Heart left ventricle (tissue), 16 donors: Measurements from ENCODE around the gene NFAT5. TPM values are rescaled to one million over a fixed set of nuclear protein-coding genes. Genes with fewer than 3 reads are reported as not detected.
"Not testable (repeated sequence)": the region's sequence is repeated elsewhere in the genome, so short reads cannot be mapped to it uniquely, and the experiment has no call there.

Experiments used
- ATAC-seq, 4 donors: fragments of 200-7000 bp; cut with Tn5 transposase; one replicate each; pipeline ENCODE4 v1.9.1; 2020 to 2022; ENCODE audit warnings: moderate library complexity in 4 of 4, mild to moderate bottlenecking in 3 of 4, moderate number of reproducible peaks in 1 of 4
- DNase-seq, 5 donors: peaks; one replicate each; pipeline ENCODE4 v3.0.0-alpha.2; 2020
- H3K27ac ChIP-seq, 12 donors: fragments of 200-600 bp; sonication (generic) in 4 of 12; one replicate each; pipeline versions ENCODE4 v1.5.0 to v1.8.0; 2016 to 2022; ENCODE audit warnings: mild to moderate bottlenecking in 2 of 12
- H3K27me3 ChIP-seq, 9 donors: fragments of 200-600 bp; sonication (generic) in 2 of 9; one replicate each; pipeline versions ENCODE4 v1.5.1 to v1.8.0; 2016 to 2022; ENCODE audit warnings: mild to moderate bottlenecking in 3 of 9
- H3K36me3 ChIP-seq, 9 donors: fragments of 200-600 bp; sonication (generic) in 2 of 9; one replicate each; pipeline versions ENCODE4 v1.5.0 to v1.8.0; 2018 to 2022; ENCODE audit warnings: mild to moderate bottlenecking in 2 of 9
- H3K4me1 ChIP-seq, 12 donors: fragments of 200-600 bp; sonication (generic) in 4 of 12; one replicate each; pipeline versions ENCODE4 v1.5.0 to v1.8.0; 2016 to 2022; ENCODE audit warnings: mild to moderate bottlenecking in 3 of 12
- H3K4me3 ChIP-seq, 12 donors: fragments of 200-600 bp; sonication (generic) in 4 of 12; one replicate each; pipeline versions ENCODE4 v1.5.0 to v1.8.0; 2017 to 2022; ENCODE audit warnings: mild to moderate bottlenecking in 9 of 12, moderate library complexity in 4 of 12
- H3K9me3 ChIP-seq, 12 donors: fragments of 200-600 bp; sonication (generic) in 4 of 12; one replicate each; pipeline versions ENCODE4 v1.5.0 to v1.8.0; 2016 to 2022; ENCODE audit warnings: mild to moderate bottlenecking in 1 of 12
- CTCF ChIP-seq, 12 donors: fragments of 200-600 bp; sonication (generic) in 4 of 12; IDR thresholded peaks; one replicate each; pipeline versions ENCODE4 v1.5.0 to v1.8.0; 2018 to 2022; ENCODE audit warnings: antibody characterized with exemption in 12 of 12, mild to moderate bottlenecking in 5 of 12
- POLR2A ChIP-seq, 2 donors: fragments of 450-650 bp; IDR thresholded peaks; one replicate each; pipeline ENCODE4 v1.6.1; 2017; ENCODE audit warnings: antibody characterized with exemption in 2 of 2, mild to moderate bottlenecking in 2 of 2, moderate library complexity in 2 of 2
- WGBS, 4 donors: extraction: QIAGEN DNeasy Blood & Tissue Kit in 2 of 4; methylation state at CpG; one replicate each; pipeline versions ENCODE4 v1.1.5 to v1.1.7; 2013 to 2018; 5-methylcytosine and 5-hydroxymethylcytosine counted together
- intact Hi-C, 10 donors: fragments of 100-400 bp; cut with DNase I; formaldehyde crosslinking; loops; one replicate each; pipeline versions ENCODE4 v1.11.1 to v1.14.2; 2022
- polyA plus RNA-seq, 2 donors: library from polyadenylated mRNA; stranded (reverse); fragments of 200-250 nt; gene quantifications; one replicate each; pipeline ENCODE4 v1.2.3, GENCODE V29; 2013
- total RNA-seq, 9 donors: library from RNA; depleted of rRNA in 2 of 9; stranded (reverse); fragments of >200 nt in 2 of 9; fragmentation: NEBNext Ultra II Directional in 3 of 9; extraction: Animal tissue kit (Norgen Biotek cat#: 25700) in 3 of 9; gene quantifications; one replicate each; pipeline versions ENCODE4 v1.1.0 to v1.2.4, GENCODE V29; 2016 to 2023
- donor health status: ischemic (EF 13 %, LVEDD 7.1; RV severe dilation, severe dysfunction).
- donor health status: healthy with polysubstance abuse.
- donor health status: DM: no; HTN: yes; CAD: no.
- donor health status: DM: no; HTN: no; CAD: no.
- donor health status: ischemic (EF 25% LVEDD 6.9; RV normal size, moderate dysfunction).
- donor health status: ischemic (EF 25% LVEDD 5.7; RV mildly dilated, moderate dysfunction).
- donor health status: healthy.
- donor health status: DM: yes; HTN: yes; CAD: no.
- donor health status: ischemic (EF 35%, LVEDD 5.7; RV mildly dilated, moderate dysfunction).
- donor health status: nonischemic (EF 11% LVEDD 7.7; RV severe dilation, severe dysfunction).
- donor health status: DM: yes; HTN: yes; CAD: no.
- donor health status: PGD.
- donor health status: ischemic (EF 29% LVEDD 5.4; RV normal size, mild dysfunction).
- donor health status: nonischemic (EF 23%, LVEDD 6.1; RV moderate dilation, normal function).

NFAT5 gene
- total and polyA plus RNA-seq, 11 donors = 4.9 to 30.5 (median 20.6) TPM

GRCh38 chr16:69566981-69567680 is 1.4 kb downstream of the NFAT5 start:
- Histone ChIP-seq H3K36me3 (peaks cover 0 to 21% (median 8%) of the 10 kb centered on the region in 9 donors), H3K4me1 (peaks cover 0 to 58% (median 27%) of the 10 kb centered on the region in 12 donors), H3K27ac (peak overlapping the region; percentile 88 to 100 (median 98)), H3K9me3 (no peaks in the 10 kb centered on the region), H3K4me3 (peak overlapping the region; percentile 66 to 98 (median 94)), H3K27me3 (no peaks in the 10 kb centered on the region)
- peak in 2 of 12 donors; percentile 10 for TF ChIP-seq CTCF (IDR thresholded peaks at IDR 0.05)
- no peak for TF ChIP-seq POLR2A (IDR thresholded peaks at IDR 0.05)
- WGBS, 4 donors = 0 to 1% (median 1%) methylated on average over 9 of the region's 9 CpGs
- DNase-seq (no peak), ATAC-seq (peak in 2 of 4 donors; percentile 2 to 22)
- intact Hi-C loops = loop anchor here (1.0 to 10.0 kb wide), 11 partner anchors 50 to 298 kb away; partner anchors contain the start of genes CYB5B (in 7 of the 10) and NOB1 (in 1 of the 10)

DNA sequence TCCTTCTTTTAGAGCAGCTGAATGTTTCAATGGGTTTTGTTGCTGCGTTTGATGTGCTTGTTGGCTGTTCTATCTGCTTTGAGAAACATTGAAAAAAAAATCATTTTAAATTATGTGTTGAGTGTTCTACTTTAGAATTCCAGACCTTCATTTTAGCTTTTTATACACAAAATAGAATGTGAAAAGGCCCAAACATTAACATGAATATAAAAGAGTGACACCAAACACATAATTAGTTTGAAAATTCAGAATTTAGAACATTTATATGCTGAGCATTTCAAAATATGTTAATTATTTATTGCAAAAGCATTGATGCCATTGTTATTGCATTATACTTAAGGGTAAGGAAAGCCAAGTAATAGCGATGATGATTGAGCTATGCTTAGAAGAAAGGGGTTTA is 2.9 kb downstream of the NFAT5 start:
- DNase-seq (no peak), ATAC-seq (no peak)
- Histone ChIP-seq H3K27ac (no peak overlapping the region), H3K27me3 (no peaks in the 10 kb centered on the region), H3K9me3 (no peaks in the 10 kb centered on the region), H3K4me1 (peaks cover 0 to 57% (median 27%) of the 10 kb centered on the region in 12 donors), H3K36me3 (peaks cover 0 to 21% (median 8%) of the 10 kb centered on the region in 9 donors), H3K4me3 (no peak overlapping the region)
- 61 to 74% (median 69%) methylated on average over 2 of the region's 2 CpGs for WGBS, 4 donors
- intact Hi-C loops = loop anchor here (5.0 to 10.0 kb wide), 9 partner anchors 49 to 296 kb away; partner anchors contain the start of genes CYB5B (in 6 of the 10) and NOB1 (in 1 of the 10)
- TF ChIP-seq POLR2A (IDR thresholded peaks at IDR 0.05) (no peak), CTCF (IDR thresholded peaks at IDR 0.05) (no peak)

- intact Hi-C loops, H3K9me3 ChIP-seq, DNase-seq, H3K4me3 ChIP-seq, H3K27me3 ChIP-seq, ATAC-seq, H3K27ac ChIP-seq: not testable (repeated sequence)
- WGBS, 4 donors = 85 to 87% (median 86%) methylated on average over 9 of the region's 9 CpGs
- peaks cover 0 to 26% (median 8%) of the 10 kb centered on the region in 12 donors for H3K4me1 ChIP-seq
- H3K36me3 ChIP-seq = peaks cover 0 to 11% (median 3%) of the 10 kb centered on the region in 9 donors
These were observed 13.0 kb downstream of the NFAT5 start for GRCh38 chr16:69578771-69579170.

DNA sequence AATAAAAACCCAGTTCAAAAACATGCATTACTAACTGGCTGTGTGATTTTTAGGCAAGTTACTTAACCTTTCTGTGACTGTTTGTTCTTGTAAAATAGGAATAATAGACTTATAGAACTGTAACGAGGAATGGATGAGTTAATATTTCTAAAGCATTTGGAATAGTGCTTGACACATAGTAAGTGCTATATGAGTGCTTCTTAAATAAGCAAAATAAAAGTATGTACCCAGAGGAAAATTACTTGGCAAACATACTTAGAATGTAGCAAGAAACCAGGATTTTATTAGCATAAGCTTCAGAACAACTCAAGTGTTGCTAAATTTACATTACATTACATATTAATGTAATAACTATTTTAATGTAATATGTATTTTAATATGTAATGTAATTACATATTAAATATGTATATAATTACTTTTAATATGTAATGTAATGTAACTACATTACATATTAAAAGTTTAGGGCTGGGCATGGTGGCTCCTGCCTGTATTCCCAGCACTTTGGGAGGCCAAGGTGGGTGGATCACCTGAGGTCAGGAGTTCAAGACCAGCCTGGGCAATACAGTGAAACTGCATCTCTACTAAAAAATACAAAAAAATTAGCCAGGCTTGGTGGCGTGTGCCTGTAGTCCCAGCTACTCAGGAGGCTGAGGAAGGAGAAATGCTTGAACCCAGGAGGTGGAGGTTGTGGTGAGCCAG is 14.2 kb downstream of the NFAT5 start:
- WGBS, 4 donors = 78 to 86% (median 83%) methylated on average over 2 of the region's 2 CpGs

More for the DNA sequence above, 14.2 kb downstream of the NFAT5 start:
- DNase-seq (no peak), ATAC-seq (no peak)
- TF ChIP-seq CTCF (IDR thresholded peaks at IDR 0.05) (no peak), POLR2A (IDR thresholded peaks at IDR 0.05) (no peak)
- Histone ChIP-seq H3K27me3 (no peaks in the 10 kb centered on the region), H3K36me3 (peaks cover 0 to 16% (median 3%) of the 10 kb centered on the region in 9 donors), H3K27ac (no peak overlapping the region), H3K9me3 (peaks cover 0 to 9% (median 0%) of the 10 kb centered on the region in 12 donors), H3K4me1 (peaks cover 0 to 33% (median 8%) of the 10 kb centered on the region in 12 donors), H3K4me3 (no peak overlapping the region)
- intact Hi-C loops = no loop called here
